ENCODE data around the gene NR5A1. TPM values are rescaled to one million over a fixed set of nuclear protein-coding genes. Genes with fewer than 3 reads are reported as not detected.

The NR5A1 gene
- total and polyA plus RNA-seq, 2 of the 13 experiments (the other 11 are each of a cell fraction or from before 2014, with no cell fraction given), result 28.9 to 44.7 TPM

GRCh38 chr9:124511891-124512805 lies 4.9 kb upstream of the NR5A1 start (continued):
- TF ChIP-seq ZBTB2 (CRISPR knock-in tag; IDR thresholded peaks at IDR 0.05; ENCODE audit: low read depth), result no peak
- TF ChIP-seq ZMAT3 (CRISPR knock-in tag; conservative IDR thresholded peaks at IDR 0.05), result peak; percentile 57
- TF ChIP-seq ZNF691 (CRISPR knock-in tag; IDR thresholded peaks at IDR 0.05; ENCODE audit: borderline replicate concordance, low read depth), result no peak
- TF ChIP-seq ZNF30 (CRISPR knock-in tag; IDR thresholded peaks at IDR 0.05), result no peak
- TF ChIP-seq ZNF850 (CRISPR knock-in tag; conservative IDR thresholded peaks at IDR 0.05), result no peak
- TF ChIP-seq DRAP1 (CRISPR knock-in tag; IDR thresholded peaks at IDR 0.05), result no peak; the same call in 1 of the 2 replicates
- TF ChIP-seq ZNF382 (CRISPR knock-in tag; IDR thresholded peaks at IDR 0.05; ENCODE audit: borderline replicate concordance), result no peak
- TF ChIP-seq E2F1 (CRISPR knock-in tag; IDR thresholded peaks at IDR 0.05), result no peak
- no peak for TF ChIP-seq ZNF33B (CRISPR knock-in tag; IDR thresholded peaks at IDR 0.05)
- no peak for TF ChIP-seq SATB2 (CRISPR knock-in tag; IDR thresholded peaks at IDR 0.05)
- no peak; the same call in 1 of the 2 replicates for TF ChIP-seq ZNF563 (CRISPR knock-in tag; IDR thresholded peaks at IDR 0.05)
- TF ChIP-seq SP1 (IDR thresholded peaks at IDR 0.05), result no peak
- TF ChIP-seq SP1 (CRISPR knock-in tag; IDR thresholded peaks at IDR 0.05), result no peak; the same call in 1 of the 2 replicates
- peak; percentile 94 for TF ChIP-seq TFAP4 (IDR thresholded peaks at IDR 0.05; ENCODE audit: borderline replicate concordance, low read depth)
- TF ChIP-seq ZNF570 (CRISPR knock-in tag; IDR thresholded peaks at IDR 0.05; ENCODE audit: borderline replicate concordance), result no peak
- TF ChIP-seq RBM39 (IDR thresholded peaks at IDR 0.05; ENCODE audit: low read depth, low read length, poor library complexity, severe bottlenecking), result no peak
- TF ChIP-seq MTA3 (CRISPR knock-in tag; IDR thresholded peaks at IDR 0.05), result no peak
- TF ChIP-seq ZNF3 (CRISPR knock-in tag; IDR thresholded peaks at IDR 0.05), result no peak
- TF ChIP-seq POLR2AphosphoS2 (IDR thresholded peaks at IDR 0.05; ENCODE audit: low read depth, low read length), result no peak
- TF ChIP-seq ZC3H13 (CRISPR knock-in tag; IDR thresholded peaks at IDR 0.05), result no peak
- TF ChIP-seq BRD4 (CRISPR knock-in tag; IDR thresholded peaks at IDR 0.05), result no peak; the same call in 1 of the 2 replicates
- no peak for TF ChIP-seq ZNF260 (CRISPR knock-in tag; IDR thresholded peaks at IDR 0.05; ENCODE audit: borderline replicate concordance, low read depth)
- TF ChIP-seq ZNF432 (CRISPR knock-in tag; IDR thresholded peaks at IDR 0.05; ENCODE audit: borderline replicate concordance), result no peak
